ENCODE results near the gene ROBO1. TPM values are rescaled to one million over a fixed set of nuclear protein-coding genes. Genes with fewer than 3 reads are reported as not detected.

The ROBO1 gene
- total RNA-seq, 1 donor from 2014 or later, result 43.7 TPM

DNA sequence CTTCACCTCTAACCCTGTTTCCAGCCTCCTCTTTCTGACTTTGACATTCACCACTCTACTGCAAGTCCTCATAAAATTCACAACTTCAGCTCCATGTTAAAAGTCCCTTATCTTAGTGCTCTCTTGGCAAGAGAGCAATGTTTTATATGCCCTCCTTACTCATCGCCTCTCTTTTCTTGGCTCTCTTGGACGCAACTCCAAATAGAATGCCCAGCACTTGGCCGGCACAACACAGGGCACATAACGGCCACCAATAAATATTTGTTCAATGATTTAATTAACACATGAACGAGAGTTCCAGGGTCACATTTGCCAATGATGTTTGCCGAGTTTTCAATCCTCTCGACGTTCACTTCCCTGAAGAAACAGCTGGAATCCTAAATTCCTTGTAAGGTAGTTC is 401.4 kb downstream of the ROBO1 start:
- Mint-ChIP-seq H3K4me3 (ENCODE audit: unreplicated experiment) (no peak overlapping the region), H3K36me3 (ENCODE audit: low read depth) (no peaks in the 10 kb centered on the region), H3K27ac (ENCODE audit: unreplicated experiment) (no peak overlapping the region), H3K4me1 (ENCODE audit: low read depth) (peaks cover 32% of the 10 kb centered on the region), H3K27me3 (ENCODE audit: low read depth) (peaks cover 4% of the 10 kb centered on the region), H3K9me3 (ENCODE audit: low read depth) (peaks cover 5% of the 10 kb centered on the region)
- DNase-seq (ENCODE audit: low spot score), result no peak
- no peak for TF ChIP-seq CTCF (IDR thresholded peaks at IDR 0.05)

GRCh38 chr3:79364784-79365183 is 403.0 kb downstream of the ROBO1 start:
- peaks cover 4% of the 10 kb centered on the region for H3K27me3 Mint-ChIP-seq (ENCODE audit: low read depth)
- no peak for DNase-seq (ENCODE audit: low spot score)
- H3K4me3 Mint-ChIP-seq (ENCODE audit: unreplicated experiment), result no peak overlapping the region
- no peak overlapping the region for H3K27ac Mint-ChIP-seq (ENCODE audit: unreplicated experiment)
- no peaks in the 10 kb centered on the region for H3K36me3 Mint-ChIP-seq (ENCODE audit: low read depth)
- peaks cover 32% of the 10 kb centered on the region for H3K4me1 Mint-ChIP-seq (ENCODE audit: low read depth)
- H3K9me3 Mint-ChIP-seq (ENCODE audit: low read depth), result peaks cover 3% of the 10 kb centered on the region
- TF ChIP-seq CTCF (IDR thresholded peaks at IDR 0.05), result no peak

DNA sequence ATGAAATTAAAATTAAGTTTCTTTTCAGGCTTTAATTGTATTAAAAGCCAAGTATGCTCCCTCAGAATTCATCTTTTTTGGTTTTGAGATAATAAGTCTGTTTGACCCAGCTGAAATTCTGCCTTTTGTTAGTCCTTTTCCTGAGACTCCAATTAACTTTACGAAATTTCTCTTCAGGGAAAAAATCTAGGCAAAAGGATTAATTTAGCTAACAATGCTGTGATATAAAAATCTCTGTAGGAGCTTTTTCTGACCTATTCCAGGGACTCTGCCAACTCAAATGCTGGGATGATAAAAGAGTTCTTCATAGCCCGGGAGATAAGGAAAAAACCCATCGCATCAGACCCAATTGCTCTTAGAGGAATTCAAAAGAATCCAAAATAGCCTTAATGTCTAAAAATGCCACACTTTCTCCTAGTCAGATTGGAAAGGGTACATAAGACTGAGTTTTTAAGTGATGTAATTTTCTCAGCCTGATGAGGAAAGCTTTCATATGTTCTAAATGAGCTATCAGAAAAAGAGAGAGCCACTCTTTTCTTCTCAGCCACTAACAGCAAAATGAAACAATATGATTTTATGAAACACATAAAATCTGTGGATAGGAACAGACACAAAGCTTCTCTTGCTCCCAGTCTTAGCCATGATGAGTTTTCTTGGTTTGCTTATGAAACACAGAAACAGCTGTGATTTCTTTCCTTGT is 405.1 kb downstream of the ROBO1 start:
- Mint-ChIP-seq H3K4me3 (ENCODE audit: unreplicated experiment) (no peak overlapping the region), H3K27ac (ENCODE audit: unreplicated experiment) (no peak overlapping the region), H3K4me1 (ENCODE audit: low read depth) (peaks cover 15% of the 10 kb centered on the region), H3K9me3 (ENCODE audit: low read depth) (peaks cover 3% of the 10 kb centered on the region), H3K27me3 (ENCODE audit: low read depth) (peaks cover 4% of the 10 kb centered on the region), H3K36me3 (ENCODE audit: low read depth) (no peaks in the 10 kb centered on the region)
- no peak for TF ChIP-seq CTCF (IDR thresholded peaks at IDR 0.05)
- DNase-seq (ENCODE audit: low spot score), result no peak

DNA sequence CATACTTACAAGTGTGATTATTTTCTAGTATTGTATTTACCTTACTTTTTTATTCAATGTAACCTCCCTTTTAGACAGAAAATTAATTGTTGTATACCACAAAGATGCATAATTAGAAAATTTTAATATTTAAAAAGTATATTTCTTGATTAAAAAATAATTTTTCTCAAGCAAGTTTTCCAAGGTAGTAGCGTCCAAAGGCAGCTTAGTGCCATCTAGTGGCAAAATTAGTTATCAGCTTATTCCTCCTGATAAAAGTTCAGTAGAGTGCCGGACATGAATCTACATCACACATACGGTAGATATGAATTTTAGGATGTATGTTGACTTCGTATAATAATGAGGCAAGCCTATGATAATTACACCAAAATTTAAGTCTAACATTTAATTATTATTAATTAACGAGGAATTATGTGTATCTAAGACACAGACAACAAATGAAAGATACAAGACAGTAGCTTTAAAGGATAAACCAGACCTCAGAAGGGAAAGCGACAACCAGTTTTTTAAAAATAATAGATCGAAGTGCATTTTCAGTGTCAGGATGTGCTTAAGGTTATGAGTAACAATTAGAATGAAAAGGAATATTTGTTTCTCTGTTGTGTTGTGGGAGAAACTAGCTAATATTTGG is 405.9 kb downstream of the ROBO1 start:
- Mint-ChIP-seq H3K4me3 (ENCODE audit: unreplicated experiment) (no peak overlapping the region), H3K9me3 (ENCODE audit: low read depth) (peaks cover 3% of the 10 kb centered on the region), H3K36me3 (ENCODE audit: low read depth) (no peaks in the 10 kb centered on the region), H3K27ac (ENCODE audit: unreplicated experiment) (no peak overlapping the region), H3K4me1 (ENCODE audit: low read depth) (peaks cover 7% of the 10 kb centered on the region), H3K27me3 (ENCODE audit: low read depth) (peaks cover 4% of the 10 kb centered on the region)
- no peak for DNase-seq (ENCODE audit: low spot score)
- TF ChIP-seq CTCF (IDR thresholded peaks at IDR 0.05), result peak; percentile 98

DNA sequence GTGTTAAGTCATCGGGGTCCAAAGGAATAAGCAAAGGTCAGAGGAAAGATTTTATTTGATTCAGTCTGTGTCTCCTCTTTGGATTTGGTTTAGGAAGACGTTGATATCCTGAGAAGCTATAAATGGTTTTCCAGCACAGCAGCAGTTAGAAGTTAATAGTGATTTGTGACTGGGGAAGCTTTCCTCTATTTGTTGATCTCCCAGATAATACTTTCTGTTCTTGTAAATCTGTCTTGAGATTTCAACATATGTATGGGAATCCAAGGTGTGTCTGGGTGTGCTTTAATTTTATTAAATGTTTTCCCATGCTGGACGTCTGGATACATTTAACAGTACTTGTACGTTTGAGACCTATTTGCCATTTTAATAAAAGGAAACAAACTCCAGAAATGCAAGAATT is 409.5 kb downstream of the ROBO1 start:
- no peak for TF ChIP-seq CTCF (IDR thresholded peaks at IDR 0.05)
- H3K4me1 Mint-ChIP-seq (ENCODE audit: low read depth), result no peaks in the 10 kb centered on the region
- no peak for DNase-seq (ENCODE audit: low spot score)
- no peaks in the 10 kb centered on the region for H3K36me3 Mint-ChIP-seq (ENCODE audit: low read depth)
- peaks cover 4% of the 10 kb centered on the region for H3K27me3 Mint-ChIP-seq (ENCODE audit: low read depth)
- H3K4me3 Mint-ChIP-seq (ENCODE audit: unreplicated experiment), result no peak overlapping the region
- no peaks in the 10 kb centered on the region for H3K9me3 Mint-ChIP-seq (ENCODE audit: low read depth)
- no peak overlapping the region for H3K27ac Mint-ChIP-seq (ENCODE audit: unreplicated experiment)
